Activated CD4-positive, alpha-beta T cell treated with anti-CD3 and anti-CD28 coated beads, Interleukin-2, amount 50 U/mL, for 4 hours (primary cell): Measurements from ENCODE around the gene FAM118B.
A peak's percentile ranks its signal among the peaks of the same experiment; 100 is the strongest.
"Not testable (repeated sequence)": the region's sequence is repeated elsewhere in the genome, so short reads cannot be mapped to it uniquely, and the experiment has no call there.

Experiments
- DNase-seq, 2 experiments: peaks; one replicate each; pipeline ENCODE4 v3.0.0-alpha.2; 2020

Gene FAM118B

DNA sequence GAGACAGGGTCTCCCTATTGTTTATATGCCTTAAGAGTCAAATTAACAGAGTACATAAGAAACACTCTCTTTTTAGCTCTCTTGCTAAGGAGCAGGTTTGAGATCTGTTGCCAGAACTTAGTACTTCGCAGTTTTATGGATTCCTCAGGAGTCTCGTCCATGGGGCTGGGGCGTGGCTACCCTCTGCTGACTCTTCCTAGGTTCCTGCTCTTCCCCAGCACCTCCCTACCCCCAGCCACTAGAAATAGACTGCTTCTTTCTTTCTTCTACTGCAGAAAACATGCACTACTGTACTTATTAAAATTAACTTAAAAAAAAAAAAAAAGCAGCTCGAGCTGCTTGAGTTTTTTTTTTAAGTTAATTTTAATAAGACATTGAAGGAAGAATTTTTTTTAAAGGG, 8.0 kb downstream of the FAM118B start:
- DNase-seq: no peak

- DNase-seq: no peak
These were observed 13.2 kb downstream of the FAM118B start for GRCh38 chr11:126224647-126225294.

GRCh38 chr11:126225295-126225665, 13.7 kb downstream of the FAM118B start:
- DNase-seq: no peak

- no peak for DNase-seq
These were observed 14.9 kb downstream of the FAM118B start for GRCh38 chr11:126226334-126227084.

DNA sequence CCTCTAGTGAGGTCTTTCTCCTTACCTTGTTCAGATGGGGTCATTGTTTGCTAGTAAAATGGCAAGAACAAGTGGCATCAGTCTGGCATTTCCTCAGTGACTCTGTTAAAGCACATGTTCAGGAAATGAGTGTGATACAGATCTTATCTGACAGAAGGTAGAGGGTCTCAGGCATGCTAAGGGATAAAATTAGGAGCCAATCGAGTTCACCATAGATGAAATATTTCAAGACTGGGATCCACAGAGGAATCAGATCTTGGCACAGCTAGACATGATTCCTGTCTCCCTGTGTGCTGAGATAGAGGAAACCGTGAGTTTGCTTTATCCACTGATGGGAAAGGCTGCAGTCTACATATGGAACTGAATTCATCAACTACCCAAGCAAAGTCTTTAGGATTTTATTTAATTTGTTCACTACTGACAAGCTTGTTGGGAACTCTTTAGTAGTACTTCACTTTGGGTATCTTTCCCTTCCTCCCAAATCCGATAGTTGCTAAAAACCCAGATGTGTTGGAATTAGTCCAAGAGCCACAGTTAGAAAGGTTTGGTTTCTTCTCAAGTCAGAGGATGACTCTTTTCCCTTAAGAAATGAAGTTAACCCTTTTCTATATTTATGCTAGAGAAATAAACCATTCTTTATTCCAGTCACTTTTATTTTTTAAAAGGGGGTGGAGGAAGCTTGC, 18.4 kb downstream of the FAM118B start:
- DNase-seq: no peak

DNA sequence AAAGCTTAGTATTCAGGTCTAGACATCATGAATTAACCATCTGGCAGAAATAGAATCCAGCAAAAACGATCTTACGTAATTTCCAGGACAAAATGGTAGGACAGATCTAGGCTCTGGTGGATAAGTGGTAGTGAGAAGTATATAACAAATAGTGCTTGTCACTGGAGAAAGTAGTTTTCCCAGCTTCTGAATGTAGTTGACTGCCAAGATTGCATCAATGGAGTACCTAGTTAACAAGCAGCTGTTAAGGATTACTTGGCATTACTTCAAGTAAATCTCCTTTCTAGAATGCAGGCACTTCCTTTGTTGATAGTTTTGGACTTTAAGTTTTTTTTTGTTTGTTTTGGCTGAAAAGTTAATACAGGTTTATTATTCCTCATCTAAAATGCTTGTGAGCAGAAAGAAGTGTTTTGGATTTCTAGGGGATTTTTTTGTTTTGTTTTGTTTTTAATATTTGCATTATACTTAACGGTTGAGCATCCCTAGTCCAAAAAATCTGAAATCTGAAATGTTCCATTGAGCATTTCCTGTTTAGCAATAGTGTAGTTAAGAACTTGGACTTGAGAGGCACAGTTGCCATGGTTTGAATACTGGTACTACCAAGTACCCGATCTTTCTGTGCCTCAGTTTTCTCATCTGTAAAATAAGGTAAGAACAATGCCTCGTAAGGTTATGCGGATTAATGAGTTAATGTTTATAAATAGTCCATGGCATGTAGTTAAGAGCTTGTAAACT, 20.3 kb downstream of the FAM118B start:
- DNase-seq: no peak

- DNase-seq: no peak
These were observed 21.1 kb downstream of the FAM118B start for GRCh38 chr11:126232683-126233082.

DNA sequence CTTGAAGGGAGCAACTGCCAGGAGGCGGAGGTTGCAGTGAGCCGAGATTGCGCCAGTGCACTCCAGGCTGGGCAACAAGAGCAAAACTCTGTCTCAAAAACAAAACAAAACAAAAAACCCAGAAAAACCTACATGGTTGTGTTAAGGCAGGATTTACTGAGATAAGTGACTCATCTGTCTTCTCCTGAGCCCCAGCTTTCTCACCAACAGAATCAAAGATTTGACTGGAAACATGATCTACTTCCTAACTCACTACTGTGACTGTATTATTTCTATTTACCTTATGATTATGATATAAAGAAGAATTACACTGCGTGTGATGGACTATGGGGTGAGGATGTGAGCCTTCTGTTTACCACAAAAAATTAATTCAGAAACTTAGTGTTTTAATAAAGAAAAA, 21.8 kb downstream of the FAM118B start:
- DNase-seq: no peak

DNA sequence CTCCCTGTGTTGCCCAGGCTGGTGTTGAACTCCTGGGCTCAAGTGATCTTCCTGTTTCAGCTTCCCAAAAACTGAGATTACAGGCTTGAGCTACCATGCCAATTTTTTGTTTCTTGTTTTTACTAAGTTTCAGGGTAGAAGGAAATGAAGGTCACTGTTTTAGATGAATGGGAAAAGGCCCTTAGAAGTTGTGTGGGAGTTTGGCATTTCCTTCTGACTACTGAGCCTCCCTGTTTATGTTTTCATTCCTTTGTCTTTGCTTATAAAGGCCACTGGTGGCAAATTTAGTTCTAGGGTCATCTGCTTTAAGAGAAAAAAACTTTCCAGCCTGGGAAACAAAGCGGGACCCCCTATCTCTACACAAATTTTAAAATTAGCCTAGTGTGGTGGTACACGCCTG, 35.1 kb downstream of the FAM118B start:
- DNase-seq: no peak

DNA sequence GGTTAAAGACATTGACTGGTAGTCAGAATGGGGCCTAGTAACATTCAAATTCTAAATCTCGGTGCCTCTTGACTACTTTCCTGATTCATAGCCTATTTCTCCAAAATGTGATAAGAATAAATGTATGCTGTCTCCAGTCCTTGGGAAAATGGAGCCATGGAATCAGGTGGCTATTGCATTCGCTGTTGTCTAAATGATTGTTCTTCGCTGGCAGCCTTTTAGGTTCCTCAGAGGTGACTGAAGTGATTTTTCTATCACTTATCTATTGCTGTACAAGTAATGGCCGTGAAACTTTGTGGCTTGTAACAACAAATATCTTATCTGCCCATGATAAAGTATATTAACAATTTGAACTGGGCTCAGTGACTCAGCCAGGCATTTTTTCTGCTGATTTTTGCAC, 41.7 kb downstream of the FAM118B start:
- no peak for DNase-seq

DNA sequence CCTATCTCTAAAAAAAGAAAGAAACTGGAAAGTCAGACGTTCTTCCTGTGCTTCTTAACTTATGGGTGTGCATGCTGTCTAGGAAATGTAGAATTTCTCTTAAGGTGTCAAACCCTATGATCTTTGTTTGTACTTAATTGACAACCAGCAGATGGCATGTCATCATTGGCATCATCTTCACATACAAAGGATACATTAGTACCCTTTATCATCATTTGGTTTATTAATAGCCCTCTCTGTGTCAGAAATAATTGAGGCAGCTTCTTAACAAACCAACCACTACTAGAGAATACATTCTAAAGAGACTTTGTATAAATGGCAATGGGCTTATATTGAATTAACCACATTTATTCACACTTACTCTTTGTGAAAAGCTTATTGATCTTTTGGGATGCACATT, 43.2 kb downstream of the FAM118B start:
- DNase-seq: no peak

GRCh38 chr11:126255507-126255906, 43.9 kb downstream of the FAM118B start:
- DNase-seq: not testable (repeated sequence)

DNA sequence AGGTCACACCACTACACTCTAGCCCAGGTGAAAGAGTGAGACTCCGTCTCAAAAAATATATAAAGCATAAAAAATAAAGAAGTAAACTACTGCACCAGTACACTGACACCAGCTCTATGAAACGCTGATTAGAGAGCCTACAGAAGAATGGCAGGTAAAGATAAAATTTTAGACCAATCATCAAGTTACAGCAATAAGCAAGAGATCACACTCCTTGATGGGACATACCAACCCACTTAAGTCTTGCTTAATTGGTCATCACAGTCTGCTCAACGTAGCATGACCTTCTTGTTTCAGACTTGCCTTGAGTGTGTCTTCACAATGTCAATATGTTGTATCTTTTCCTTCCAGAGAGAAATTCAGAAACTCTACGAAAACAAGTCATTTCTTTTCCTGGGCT, 44.6 kb downstream of the FAM118B start:
- DNase-seq: no peak

GRCh38 chr11:126257144-126257543, 45.6 kb downstream of the FAM118B start:
- DNase-seq: no peak

GRCh38 chr11:126257764-126258163, 46.2 kb downstream of the FAM118B start:
- no peak for DNase-seq

- no peak for DNase-seq
These were observed 50.6 kb downstream of the FAM118B start for GRCh38 chr11:126262216-126262615.

DNA sequence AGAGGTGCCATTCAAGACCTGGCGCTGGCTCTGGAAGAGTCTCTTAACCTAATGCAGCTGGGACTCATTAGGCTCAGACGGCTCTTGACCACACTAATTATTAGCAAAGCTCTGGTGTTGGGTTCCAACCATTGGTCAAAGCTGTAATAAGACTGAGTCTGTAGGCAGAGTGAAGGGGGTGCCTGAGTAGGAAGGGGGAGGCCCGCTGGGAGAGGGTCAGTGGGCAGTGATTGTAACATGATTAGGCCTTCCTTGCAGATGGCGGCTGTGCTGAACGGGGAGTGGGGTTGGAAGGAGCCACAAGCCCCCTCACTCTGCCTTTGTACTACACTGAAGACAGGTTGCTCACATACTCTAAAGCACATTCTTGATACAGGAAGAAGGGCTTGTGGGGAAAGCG, 51.9 kb downstream of the FAM118B start:
- no peak for DNase-seq

- DNase-seq: no peak
These were observed 54.2 kb downstream of the FAM118B start for GRCh38 chr11:126265811-126266210.

GRCh38 chr11:126267650-126268049, 56.1 kb downstream of the FAM118B start:
- no peak for DNase-seq

DNA sequence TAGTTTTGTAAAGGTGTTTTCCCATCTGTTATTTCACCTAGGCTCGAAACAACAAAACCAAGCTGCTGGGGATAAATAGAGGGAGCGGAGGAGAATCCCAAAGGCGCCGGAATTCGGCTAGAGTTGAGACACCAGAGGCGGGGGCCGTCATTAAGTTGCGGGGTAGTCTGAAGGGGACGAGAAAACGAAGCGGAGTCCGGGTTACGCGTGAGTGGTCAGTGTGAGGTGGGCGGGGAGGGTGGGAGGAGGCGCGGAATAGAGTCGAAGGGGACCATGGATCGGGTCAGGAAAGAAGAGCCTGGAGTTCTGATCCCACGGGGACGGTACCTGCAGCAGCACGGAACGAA, 56.8 kb downstream of the FAM118B start:
- DNase-seq: no peak

GRCh38 chr11:126268708-126269579, 57.4 kb downstream of the FAM118B start, which contains the start of the genes FOXRED1 and SRPRA:
Gene FOXRED1, plus strand, starts transcription at chr11:126269154. Its CDS starts 53 bp downstream, at chr11:126269207.
Gene SRPRA, minus strand, starts transcription at chr11:126268895. Its CDS starts 91 bp downstream, at chr11:126268804.
- peak; percentile 100 for DNase-seq

DNA sequence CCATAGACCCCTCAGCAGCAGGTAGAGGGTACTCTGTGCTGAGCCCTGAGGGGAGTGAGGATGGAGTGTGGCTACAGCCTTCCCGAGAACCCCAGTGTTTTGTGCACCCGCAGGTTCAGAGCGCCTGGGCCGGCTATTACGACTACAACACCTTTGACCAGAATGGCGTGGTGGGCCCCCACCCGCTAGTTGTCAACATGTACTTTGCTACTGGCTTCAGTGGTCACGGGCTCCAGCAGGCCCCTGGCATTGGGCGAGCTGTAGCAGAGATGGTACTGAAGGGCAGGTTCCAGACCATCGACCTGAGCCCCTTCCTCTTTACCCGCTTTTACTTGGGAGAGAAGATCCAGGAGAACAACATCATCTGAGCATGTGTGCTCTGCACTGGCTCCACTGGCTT, 65.7 kb downstream of the FAM118B start:
- DNase-seq: no peak
